KMS-11 (cell line): ENCODE data around the gene TMEM179B.

Experiments
- H2AFZ ChIP-seq: fragments of 200-600 bp; sonication (generic); 2 replicates; pipeline ENCODE4 v1.6.1; 2016; ENCODE audit warnings: antibody characterized with exemption, mixed run types, low read depth
- H3K27ac ChIP-seq: fragments of 200-600 bp; sonication (generic); 2 replicates; pipeline ENCODE4 v1.6.1; 2016; ENCODE audit warnings: mild to moderate bottlenecking, mixed run types
- H3K27me3 ChIP-seq: fragments of 200-600 bp; sonication (generic); 2 replicates; pipeline ENCODE4 v1.6.1; 2017; ENCODE audit warnings: mild to moderate bottlenecking, low read depth, mixed run types, moderate library complexity; ENCODE audit not compliant: insufficient read depth
- H3K36me3 ChIP-seq: fragments of 200-600 bp; sonication (generic); 2 replicates; pipeline ENCODE4 v1.6.1; 2017; ENCODE audit warnings: mild to moderate bottlenecking, mixed run types; ENCODE audit not compliant: insufficient read depth
- H3K4me1 ChIP-seq: fragments of 200-600 bp; sonication (generic); 2 replicates; pipeline ENCODE4 v1.6.1; 2016; ENCODE audit warnings: mild to moderate bottlenecking, low read depth, mixed run types; ENCODE audit not compliant: poor library complexity, severe bottlenecking
- H3K4me2 ChIP-seq: fragments of 200-600 bp; sonication (generic); 2 replicates; pipeline ENCODE4 v1.7.0; 2016; ENCODE audit warnings: mild to moderate bottlenecking, mixed run types
- H3K4me3 ChIP-seq: fragments of 200-600 bp; sonication (generic); IDR thresholded peaks from 2 replicates; pipeline ENCODE4 v1.6.1; 2017; ENCODE audit warnings: low read depth, low read length, mixed read lengths; ENCODE audit not compliant: insufficient read depth
- H3K79me2 ChIP-seq: fragments of 200-600 bp; sonication (generic); 2 replicates; pipeline ENCODE4 v1.6.1; 2016; ENCODE audit warnings: low read depth, mixed run types; ENCODE audit not compliant: insufficient read depth
- H3K9ac ChIP-seq: fragments of 200-600 bp; sonication (generic); 2 replicates; pipeline ENCODE4 v1.6.1; 2016; ENCODE audit warnings: mild to moderate bottlenecking, mixed run types
- H4K20me1 ChIP-seq: fragments of 200-600 bp; sonication (generic); 2 replicates; pipeline ENCODE4 v1.6.1; 2016; ENCODE audit warnings: mild to moderate bottlenecking, mixed run types; ENCODE audit not compliant: insufficient read depth
- CTCF ChIP-seq: fragments of 200-600 bp; sonication (generic); conservative IDR thresholded peaks from 2 replicates; pipeline ENCODE4 v1.6.1; 2017; ENCODE audit warnings: low read depth, mild to moderate bottlenecking, antibody characterized with exemption, low read length, moderate library complexity, mixed read lengths

Gene TMEM179B

GRCh38 chr11:62791501-62792201 lies 4.4 kb downstream of the TMEM179B start, which contains the start of gene TMEM223:
Gene TMEM223, minus strand, starts transcription at chr11:62792006. Its CDS starts 12 bp downstream, at chr11:62791994.
- H3K9ac ChIP-seq: peak within 1 kb of the TSS; percentile 68
- H3K4me2 ChIP-seq: peak within 1 kb of the TSS; percentile 88
- no peaks in the 10 kb centered on the region for H3K27me3 ChIP-seq
- 0 out of 2 replicates have a peak, but pooled peaks have one; percentile 20 for TF ChIP-seq CTCF
- peaks cover 26% of the 10 kb centered on the region for H3K4me1 ChIP-seq
- H4K20me1 ChIP-seq: no peaks in the 10 kb centered on the region
- H3K4me3 ChIP-seq: peak within 1 kb of the TSS; percentile 48
- peak within 1 kb of the TSS; percentile 55 for H2AFZ ChIP-seq
- H3K27ac ChIP-seq: peak within 1 kb of the TSS; percentile 43
- H3K79me2 ChIP-seq: peaks cover 46% of the 10 kb centered on the region
- no peaks in the 10 kb centered on the region; the same call in 1 of the 2 replicates for H3K36me3 ChIP-seq

- 0 out of 2 replicates have a peak, but pooled peaks have one; percentile 3 for TF ChIP-seq CTCF
- no peaks in the 10 kb centered on the region for H3K27me3 ChIP-seq
- H3K36me3 ChIP-seq: no peaks in the 10 kb centered on the region; the same call in 1 of the 2 replicates
- H3K4me2 ChIP-seq: peak overlapping the region; percentile 88
- H4K20me1 ChIP-seq: no peaks in the 10 kb centered on the region
- peaks cover 44% of the 10 kb centered on the region for H3K79me2 ChIP-seq
- peak overlapping the region; percentile 48 for H3K4me3 ChIP-seq
- peaks cover 26% of the 10 kb centered on the region for H3K4me1 ChIP-seq
- no peak overlapping the region; the same call in 1 of the 2 replicates for H2AFZ ChIP-seq
- H3K27ac ChIP-seq: peak overlapping the region; percentile 43; the same call in 1 of the 2 replicates
- H3K9ac ChIP-seq: no peak overlapping the region
These were observed 5.0 kb downstream of the TMEM179B start for GRCh38 chr11:62792202-62792575.

GRCh38 chr11:62794201-62794775 lies 7.1 kb downstream of the TMEM179B start:
- no peaks in the 10 kb centered on the region for H4K20me1 ChIP-seq
- no peak overlapping the region for H3K4me3 ChIP-seq
- TF ChIP-seq CTCF: no peak
- H3K79me2 ChIP-seq: peaks cover 23% of the 10 kb centered on the region; the same call in 1 of the 2 replicates
- no peaks in the 10 kb centered on the region for H3K27me3 ChIP-seq
- no peaks in the 10 kb centered on the region; the same call in 1 of the 2 replicates for H3K36me3 ChIP-seq
- no peak overlapping the region for H2AFZ ChIP-seq
- no peak overlapping the region for H3K9ac ChIP-seq
- no peak overlapping the region for H3K27ac ChIP-seq
- H3K4me2 ChIP-seq: no peak overlapping the region
- peaks cover 15% of the 10 kb centered on the region for H3K4me1 ChIP-seq

GRCh38 chr11:62796281-62796680 lies 9.1 kb downstream of the TMEM179B start:
- Histone ChIP-seq H3K4me3 (no peak overlapping the region), H3K79me2 (peaks cover 3% of the 10 kb centered on the region; the same call in 1 of the 2 replicates), H3K9ac (no peak overlapping the region), H3K4me2 (no peak overlapping the region), H3K4me1 (peaks cover 4% of the 10 kb centered on the region), H3K36me3 (no peaks in the 10 kb centered on the region; the same call in 1 of the 2 replicates), H3K27me3 (no peaks in the 10 kb centered on the region), H2AFZ (no peak overlapping the region), H4K20me1 (no peaks in the 10 kb centered on the region), H3K27ac (no peak overlapping the region)
- no peak for TF ChIP-seq CTCF
